ENCODE results near the gene LRSAM1. TPM values are rescaled to one million over a fixed set of nuclear protein-coding genes. Genes with fewer than 3 reads are reported as not detected.
A peak's percentile ranks its signal among the peaks of the same experiment; 100 is the strongest.

LRSAM1 gene
- total and polyA plus RNA-seq, 3 donors from 2014 or later: 9.9 to 22.0 (median 20.5) TPM

GRCh38 chr9:127503947-127504886 lies 52.9 kb downstream of the LRSAM1 start:
- H3K27ac ChIP-seq: peak overlapping the region in 1 of 2 donors; percentile 29
- H3K36me3 ChIP-seq (ENCODE audit: low read depth, missing control alignments): no peaks in the 10 kb centered on the region
- intact Hi-C loops (cut with DNase I; ENCODE audit: low total_unique reads): no loop called here
- H3K27me3 ChIP-seq: no peaks in the 10 kb centered on the region
- TF ChIP-seq POLR2A (IDR thresholded peaks at IDR 0.05): no peak
- TF ChIP-seq, protein P1, sequence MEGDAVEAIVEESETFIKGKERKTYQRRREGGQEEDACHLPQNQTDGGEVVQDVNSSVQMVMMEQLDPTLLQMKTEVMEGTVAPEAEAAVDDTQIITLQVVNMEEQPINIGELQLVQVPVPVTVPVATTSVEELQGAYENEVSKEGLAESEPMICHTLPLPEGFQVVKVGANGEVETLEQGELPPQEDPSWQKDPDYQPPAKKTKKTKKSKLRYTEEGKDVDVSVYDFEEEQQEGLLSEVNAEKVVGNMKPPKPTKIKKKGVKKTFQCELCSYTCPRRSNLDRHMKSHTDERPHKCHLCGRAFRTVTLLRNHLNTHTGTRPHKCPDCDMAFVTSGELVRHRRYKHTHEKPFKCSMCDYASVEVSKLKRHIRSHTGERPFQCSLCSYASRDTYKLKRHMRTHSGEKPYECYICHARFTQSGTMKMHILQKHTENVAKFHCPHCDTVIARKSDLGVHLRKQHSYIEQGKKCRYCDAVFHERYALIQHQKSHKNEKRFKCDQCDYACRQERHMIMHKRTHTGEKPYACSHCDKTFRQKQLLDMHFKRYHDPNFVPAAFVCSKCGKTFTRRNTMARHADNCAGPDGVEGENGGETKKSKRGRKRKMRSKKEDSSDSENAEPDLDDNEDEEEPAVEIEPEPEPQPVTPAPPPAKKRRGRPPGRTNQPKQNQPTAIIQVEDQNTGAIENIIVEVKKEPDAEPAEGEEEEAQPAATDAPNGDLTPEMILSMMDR (IDR thresholded peaks at IDR 0.05): peak; percentile 82 to 88 (median 84)
- peaks cover 27% of the 10 kb centered on the region for H3K4me1 ChIP-seq
- H3K4me3 ChIP-seq: no peak overlapping the region
- DNase-seq: peak; percentile 91
- H3K9me3 ChIP-seq: no peaks in the 10 kb centered on the region
- 54 to 65% methylated on average over 11 to 25 of the region's 25 CpGs for WGBS, 2 donors

DNA sequence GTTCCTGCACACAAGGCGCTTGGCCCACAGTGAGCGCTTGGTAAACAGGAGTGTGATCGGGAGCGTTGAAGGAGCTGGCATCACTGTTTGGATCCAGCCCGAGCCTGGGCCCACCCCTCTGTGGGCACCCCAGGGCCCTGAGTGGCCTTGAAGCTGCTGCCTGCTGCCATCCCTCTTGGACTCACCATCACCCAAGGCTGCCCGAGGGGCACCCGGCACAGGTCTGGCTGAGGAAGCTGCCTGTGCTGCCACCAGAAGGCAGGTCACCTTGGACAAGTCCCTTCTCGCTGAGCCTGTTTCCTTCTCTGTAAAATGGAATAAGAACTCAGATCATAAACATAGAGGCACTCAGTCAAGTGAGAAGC lies 53.6 kb downstream of the LRSAM1 start:
- 76 to 88% methylated on average over 8 of the region's 8 CpGs for WGBS, 2 donors
- no peak overlapping the region for H3K4me3 ChIP-seq
- TF ChIP-seq, protein P1 (IDR thresholded peaks at IDR 0.05): no peak
- no peak for TF ChIP-seq POLR2A (IDR thresholded peaks at IDR 0.05)
- DNase-seq: no peak
- intact Hi-C loops (cut with DNase I; ENCODE audit: low total_unique reads): loop anchor here (5.0 kb wide), 1 partner anchor 82 kb away; no protein-coding TSS in a partner anchor
- H3K4me1 ChIP-seq: peaks cover 33% of the 10 kb centered on the region
- H3K36me3 ChIP-seq (ENCODE audit: low read depth, missing control alignments): no peaks in the 10 kb centered on the region
- H3K9me3 ChIP-seq: no peaks in the 10 kb centered on the region
- H3K27me3 ChIP-seq: no peaks in the 10 kb centered on the region
- H3K27ac ChIP-seq: peak overlapping the region in 1 of 2 donors; percentile 59

- no peak overlapping the region for H3K4me3 ChIP-seq
- H3K36me3 ChIP-seq (ENCODE audit: low read depth, missing control alignments): no peaks in the 10 kb centered on the region
- TF ChIP-seq, protein P1 (IDR thresholded peaks at IDR 0.05): peak; percentile 60 to 73 (median 65)
- no peak for TF ChIP-seq POLR2A (IDR thresholded peaks at IDR 0.05)
- no peaks in the 10 kb centered on the region for H3K9me3 ChIP-seq
- peak overlapping the region in 1 of 2 donors; percentile 59 for H3K27ac ChIP-seq
- no peaks in the 10 kb centered on the region for H3K27me3 ChIP-seq
- intact Hi-C loops (cut with DNase I; ENCODE audit: low total_unique reads): loop anchor here (5.0 kb wide), 1 partner anchor 82 kb away; no protein-coding TSS in a partner anchor
- peaks cover 39% of the 10 kb centered on the region for H3K4me1 ChIP-seq
- no peak for DNase-seq
- WGBS, 2 donors: 86 to 94% methylated on average over 7 to 16 of the region's 16 CpGs
Observed at GRCh38 chr9:127505396-127506116, 54.2 kb downstream of the LRSAM1 start.

- 67 to 69% methylated on average over 2 to 12 of the region's 12 CpGs for WGBS, 2 donors
- H3K9me3 ChIP-seq: no peaks in the 10 kb centered on the region
- DNase-seq: no peak
- peak overlapping the region in 1 of 2 donors; percentile 59 for H3K27ac ChIP-seq
- peaks cover 39% of the 10 kb centered on the region for H3K4me1 ChIP-seq
- intact Hi-C loops (cut with DNase I; ENCODE audit: low total_unique reads): loop anchor here (5.0 kb wide), 1 partner anchor 81 kb away; no protein-coding TSS in a partner anchor
- no peak for TF ChIP-seq POLR2A (IDR thresholded peaks at IDR 0.05)
- TF ChIP-seq, protein P1 (IDR thresholded peaks at IDR 0.05): no peak
- H3K27me3 ChIP-seq: no peaks in the 10 kb centered on the region
- H3K36me3 ChIP-seq (ENCODE audit: low read depth, missing control alignments): no peaks in the 10 kb centered on the region
- no peak overlapping the region for H3K4me3 ChIP-seq
Observed at GRCh38 chr9:127506117-127506813, 55.0 kb downstream of the LRSAM1 start.

Measured in testis (tissue), 3 donors.